K562 (cell line): ENCODE measurements around the gene PAQR7. TPM values are rescaled to one million over a fixed set of nuclear protein-coding genes. Genes with fewer than 3 reads are reported as not detected.

Experiments used
- CBX2 ChIP-seq: fragments of 200-600 bp; sonication (generic); IDR thresholded peaks from one replicate; pipeline ENCODE4 v1.6.1; 2012; ENCODE audit warnings: mild to moderate bottlenecking, low read length, inconsistent platforms; ENCODE audit not compliant: insufficient read depth, poor library complexity, severe bottlenecking
- CBX8 ChIP-seq: fragments of 200-600 bp; sonication (generic); IDR thresholded peaks from 2 replicates; pipeline ENCODE4 v1.6.1; 2012; ENCODE audit warnings: borderline replicate concordance, mixed run types, low read depth, mild to moderate bottlenecking, moderate library complexity, mixed read lengths, low read length, control low read depth, inconsistent platforms; ENCODE audit not compliant: poor library complexity, severe bottlenecking; ENCODE audit errors: extremely low read depth
- CREM ChIP-seq: IDR thresholded peaks from 2 replicates; pipeline ENCODE4 v1.6.1; 2014; ENCODE audit warnings: antibody characterized with exemption, low read depth
- DIDO1 ChIP-seq: fragments of 450-650 bp; IDR thresholded peaks from 2 replicates; pipeline ENCODE4 v1.6.1; 2016; ENCODE audit warnings: low read depth, missing biosample characterization, missing genetic modification characterization
- HDAC3 ChIP-seq: fragments of 450-650 bp; IDR thresholded peaks from 2 replicates; pipeline ENCODE4 v1.6.1; 2018; ENCODE audit warnings: borderline replicate concordance, mild to moderate bottlenecking, moderate library complexity; ENCODE audit not compliant: partially characterized antibody
- KLF1 ChIP-seq: fragments of 450-650 bp; IDR thresholded peaks from 2 replicates; pipeline ENCODE4 v1.6.1; 2016; ENCODE audit warnings: missing genetic modification characterization, missing compliant biosample characterization
- NBN ChIP-seq: fragments of 450-650 bp; IDR thresholded peaks from 2 replicates; pipeline ENCODE4 v1.6.1; 2016; ENCODE audit warnings: low read depth, mild to moderate bottlenecking
- POLR2AphosphoS2 ChIP-seq: IDR thresholded peaks from 2 replicates; pipeline ENCODE4 v1.6.1; 2012; ENCODE audit warnings: low read length, improper control_type of control experiment
- TGIF2 ChIP-seq: sonication (generic); formaldehyde crosslinking; IDR thresholded peaks from 2 replicates; pipeline ENCODE4 v1.8.1; 2022; ENCODE audit warnings: mild to moderate bottlenecking, missing genetic modification reagents, moderate library complexity
- ZFX ChIP-seq: sonication (generic); formaldehyde crosslinking; IDR thresholded peaks from 2 replicates; pipeline ENCODE4 v1.8.0; 2022; ENCODE audit warnings: mild to moderate bottlenecking, missing genetic modification reagents, moderate library complexity
- ZNF239 ChIP-seq: fragments of 250-450 bp; sonication (Bioruptor Pico); IDR thresholded peaks from 2 replicates; pipeline ENCODE4 v1.4.0; 2020; ENCODE audit warnings: mild to moderate bottlenecking
- ZNF644 ChIP-seq: fragments of 200-800 bp; sonication (Bioruptor generic); IDR thresholded peaks from 2 replicates; pipeline ENCODE4 v1.6.1; 2016; ENCODE audit warnings: low read depth, missing genetic modification characterization, missing compliant biosample characterization
- ZNF830 ChIP-seq: fragments of 250-450 bp; sonication (Bioruptor Pico); IDR thresholded peaks from 2 replicates; pipeline ENCODE4 v1.5.0; 2021; ENCODE audit warnings: mild to moderate bottlenecking
- polyA plus RNA-seq, 8 experiments: library from polyadenylated mRNA; depleted of rRNA in 4 of 8; stranded (reverse) in 5 of 8; unstranded in 3 of 8; fragments of >200 nt; fragmentation: Nextera tagmentation in 2 of 8; fragmentation: Illumina TruSeq in 1 of 8; extraction: Ambion mirVana in 2 of 8; extraction: Trizol in 1 of 8; gene quantifications; 2 replicates each; pipeline versions ENCODE4 v1.2.1 to v1.2.3, GENCODE V29; 2011 to 2014; ENCODE audit warnings: inconsistent platforms in 1 of 8, missing spikeins in 1 of 8
- total RNA-seq, 7 experiments: library from RNA; depleted of rRNA in 6 of 7; stranded (reverse); fragments of >200 nt in 6 of 7; fragmentation: Illumina TruSeq in 2 of 7; extraction: Trizol in 2 of 7; gene quantifications; 2 replicates each; pipeline versions ENCODE4 v1.2.1 to v1.2.3, GENCODE V29; 2011 to 2021; ENCODE audit warnings: low replicate concordance in 1 of 7
- TF ChIP-seq, protein P1 (sequence below): fragments of 250-450 bp; sonication (Bioruptor Pico); IDR thresholded peaks from 2 replicates; pipeline ENCODE4 v1.8.0; 2022; ENCODE audit warnings: inconsistent platforms, mild to moderate bottlenecking, moderate library complexity, borderline replicate concordance
- TF ChIP-seq, protein P2 (sequence below): fragments of 250-450 bp; sonication (Bioruptor Pico); IDR thresholded peaks from 2 replicates; pipeline ENCODE4 v1.5.0; 2020; ENCODE audit warnings: mild to moderate bottlenecking, borderline replicate concordance
- TF ChIP-seq, protein P3 (sequence below): fragments of 450-650 bp; formaldehyde crosslinking; IDR thresholded peaks from 2 replicates; pipeline ENCODE4 v1.4.0; 2022; ENCODE audit warnings: mild to moderate bottlenecking, moderate library complexity
- TF ChIP-seq, protein P4 (sequence below): fragments of 450-650 bp; IDR thresholded peaks from 2 replicates; pipeline ENCODE4 v1.6.1; 2016; ENCODE audit warnings: borderline replicate concordance
- TF ChIP-seq, protein P5 (sequence below): sonication (generic); formaldehyde crosslinking; IDR thresholded peaks from 2 replicates; pipeline ENCODE4 v1.4.0; 2020; ENCODE audit warnings: mild to moderate bottlenecking, missing genetic modification reagents

Gene PAQR7
- total and polyA plus RNA-seq, 9 of the 15 experiments (the other 6 are each of a cell fraction or from before 2014, with no cell fraction given), result 1.1 to 5.2 (median 2.6) TPM

DNA sequence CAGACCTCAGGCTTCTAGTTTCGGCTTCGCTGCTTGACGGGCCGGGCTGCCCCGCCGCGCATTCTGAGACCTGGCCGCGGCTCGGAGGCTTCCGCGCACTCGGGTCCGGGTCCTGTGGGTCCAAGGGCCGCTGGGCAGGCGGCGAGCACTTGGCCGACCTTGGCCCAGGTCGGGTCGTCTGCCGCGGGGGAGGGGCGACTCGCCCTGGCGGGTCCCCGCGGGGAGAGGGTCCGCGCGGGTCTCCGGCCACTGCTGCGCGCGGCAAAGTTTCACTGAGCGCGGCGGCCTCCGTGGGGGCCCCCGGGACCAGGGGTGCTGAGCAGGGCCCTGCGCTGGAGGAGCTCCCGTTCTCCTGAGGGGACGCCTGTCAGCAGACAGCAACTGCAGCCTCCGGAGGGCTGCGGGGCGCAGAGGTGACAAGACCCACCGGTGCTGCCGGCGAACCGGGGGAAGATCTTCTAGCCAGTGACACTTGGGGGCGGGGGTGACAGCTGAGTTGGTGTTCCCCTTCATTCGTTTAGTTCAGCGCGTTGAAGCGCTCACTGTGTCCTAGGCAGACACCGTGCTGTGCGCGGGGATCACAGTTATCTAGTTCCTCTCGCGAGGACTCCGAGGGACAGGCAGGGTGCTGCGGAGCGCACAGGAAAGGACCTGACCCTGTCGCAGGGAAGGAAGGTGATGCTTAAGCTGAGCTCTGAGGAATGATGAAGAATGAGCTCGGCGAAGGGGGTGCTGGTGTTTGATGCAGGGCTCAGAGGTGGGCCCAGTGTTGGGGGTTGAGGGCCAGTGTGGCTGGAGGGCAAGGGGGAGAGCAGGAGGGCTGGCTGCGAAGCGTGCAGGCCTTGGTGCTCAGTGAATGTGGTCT lies 55.0 kb downstream of the PAQR7 start (continued):
- TF ChIP-seq, protein P1, sequence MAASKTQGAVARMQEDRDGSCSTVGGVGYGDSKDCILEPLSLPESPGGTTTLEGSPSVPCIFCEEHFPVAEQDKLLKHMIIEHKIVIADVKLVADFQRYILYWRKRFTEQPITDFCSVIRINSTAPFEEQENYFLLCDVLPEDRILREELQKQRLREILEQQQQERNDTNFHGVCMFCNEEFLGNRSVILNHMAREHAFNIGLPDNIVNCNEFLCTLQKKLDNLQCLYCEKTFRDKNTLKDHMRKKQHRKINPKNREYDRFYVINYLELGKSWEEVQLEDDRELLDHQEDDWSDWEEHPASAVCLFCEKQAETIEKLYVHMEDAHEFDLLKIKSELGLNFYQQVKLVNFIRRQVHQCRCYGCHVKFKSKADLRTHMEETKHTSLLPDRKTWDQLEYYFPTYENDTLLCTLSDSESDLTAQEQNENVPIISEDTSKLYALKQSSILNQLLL (CRISPR knock-in tag), result no peak
- TF ChIP-seq KLF1 (tag) (no peak), CBX8 (no peak), HDAC3 (no peak), POLR2AphosphoS2 (no peak), NBN (0 out of 2 replicates have a peak, but pooled peaks have one; percentile 20), CREM (peak; percentile 20; the same call in 1 of the 2 replicates), ZFX (CRISPR knock-in tag) (peak; percentile 68; the same call in 1 of the 2 replicates), TGIF2 (CRISPR knock-in tag) (peak; percentile 90; the same call in 1 of the 2 replicates), CBX2 (no peak), ZNF239 (CRISPR knock-in tag) (no peak), ZNF644 (tag) (no peak), ZNF830 (CRISPR knock-in tag) (0 out of 2 replicates have a peak, but pooled peaks have one; percentile 52), DIDO1 (tag) (no peak)
- TF ChIP-seq, protein P2, sequence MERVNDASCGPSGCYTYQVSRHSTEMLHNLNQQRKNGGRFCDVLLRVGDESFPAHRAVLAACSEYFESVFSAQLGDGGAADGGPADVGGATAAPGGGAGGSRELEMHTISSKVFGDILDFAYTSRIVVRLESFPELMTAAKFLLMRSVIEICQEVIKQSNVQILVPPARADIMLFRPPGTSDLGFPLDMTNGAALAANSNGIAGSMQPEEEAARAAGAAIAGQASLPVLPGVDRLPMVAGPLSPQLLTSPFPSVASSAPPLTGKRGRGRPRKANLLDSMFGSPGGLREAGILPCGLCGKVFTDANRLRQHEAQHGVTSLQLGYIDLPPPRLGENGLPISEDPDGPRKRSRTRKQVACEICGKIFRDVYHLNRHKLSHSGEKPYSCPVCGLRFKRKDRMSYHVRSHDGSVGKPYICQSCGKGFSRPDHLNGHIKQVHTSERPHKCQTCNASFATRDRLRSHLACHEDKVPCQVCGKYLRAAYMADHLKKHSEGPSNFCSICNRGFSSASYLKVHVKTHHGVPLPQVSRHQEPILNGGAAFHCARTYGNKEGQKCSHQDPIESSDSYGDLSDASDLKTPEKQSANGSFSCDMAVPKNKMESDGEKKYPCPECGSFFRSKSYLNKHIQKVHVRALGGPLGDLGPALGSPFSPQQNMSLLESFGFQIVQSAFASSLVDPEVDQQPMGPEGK (CRISPR knock-in tag), result no peak
- TF ChIP-seq, protein P3, sequence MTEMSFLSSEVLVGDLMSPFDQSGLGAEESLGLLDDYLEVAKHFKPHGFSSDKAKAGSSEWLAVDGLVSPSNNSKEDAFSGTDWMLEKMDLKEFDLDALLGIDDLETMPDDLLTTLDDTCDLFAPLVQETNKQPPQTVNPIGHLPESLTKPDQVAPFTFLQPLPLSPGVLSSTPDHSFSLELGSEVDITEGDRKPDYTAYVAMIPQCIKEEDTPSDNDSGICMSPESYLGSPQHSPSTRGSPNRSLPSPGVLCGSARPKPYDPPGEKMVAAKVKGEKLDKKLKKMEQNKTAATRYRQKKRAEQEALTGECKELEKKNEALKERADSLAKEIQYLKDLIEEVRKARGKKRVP (CRISPR knock-in tag), result no peak
- TF ChIP-seq, protein P4, sequence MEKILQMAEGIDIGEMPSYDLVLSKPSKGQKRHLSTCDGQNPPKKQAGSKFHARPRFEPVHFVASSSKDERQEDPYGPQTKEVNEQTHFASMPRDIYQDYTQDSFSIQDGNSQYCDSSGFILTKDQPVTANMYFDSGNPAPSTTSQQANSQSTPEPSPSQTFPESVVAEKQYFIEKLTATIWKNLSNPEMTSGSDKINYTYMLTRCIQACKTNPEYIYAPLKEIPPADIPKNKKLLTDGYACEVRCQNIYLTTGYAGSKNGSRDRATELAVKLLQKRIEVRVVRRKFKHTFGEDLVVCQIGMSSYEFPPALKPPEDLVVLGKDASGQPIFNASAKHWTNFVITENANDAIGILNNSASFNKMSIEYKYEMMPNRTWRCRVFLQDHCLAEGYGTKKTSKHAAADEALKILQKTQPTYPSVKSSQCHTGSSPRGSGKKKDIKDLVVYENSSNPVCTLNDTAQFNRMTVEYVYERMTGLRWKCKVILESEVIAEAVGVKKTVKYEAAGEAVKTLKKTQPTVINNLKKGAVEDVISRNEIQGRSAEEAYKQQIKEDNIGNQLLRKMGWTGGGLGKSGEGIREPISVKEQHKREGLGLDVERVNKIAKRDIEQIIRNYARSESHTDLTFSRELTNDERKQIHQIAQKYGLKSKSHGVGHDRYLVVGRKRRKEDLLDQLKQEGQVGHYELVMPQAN, result peak; percentile 68; the same call in 1 of the 2 replicates
- TF ChIP-seq, protein P5, sequence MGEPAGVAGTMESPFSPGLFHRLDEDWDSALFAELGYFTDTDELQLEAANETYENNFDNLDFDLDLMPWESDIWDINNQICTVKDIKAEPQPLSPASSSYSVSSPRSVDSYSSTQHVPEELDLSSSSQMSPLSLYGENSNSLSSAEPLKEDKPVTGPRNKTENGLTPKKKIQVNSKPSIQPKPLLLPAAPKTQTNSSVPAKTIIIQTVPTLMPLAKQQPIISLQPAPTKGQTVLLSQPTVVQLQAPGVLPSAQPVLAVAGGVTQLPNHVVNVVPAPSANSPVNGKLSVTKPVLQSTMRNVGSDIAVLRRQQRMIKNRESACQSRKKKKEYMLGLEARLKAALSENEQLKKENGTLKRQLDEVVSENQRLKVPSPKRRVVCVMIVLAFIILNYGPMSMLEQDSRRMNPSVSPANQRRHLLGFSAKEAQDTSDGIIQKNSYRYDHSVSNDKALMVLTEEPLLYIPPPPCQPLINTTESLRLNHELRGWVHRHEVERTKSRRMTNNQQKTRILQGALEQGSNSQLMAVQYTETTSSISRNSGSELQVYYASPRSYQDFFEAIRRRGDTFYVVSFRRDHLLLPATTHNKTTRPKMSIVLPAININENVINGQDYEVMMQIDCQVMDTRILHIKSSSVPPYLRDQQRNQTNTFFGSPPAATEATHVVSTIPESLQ, result no peak; the same call in 1 of the 2 replicates
